Mesothelial cell of epicardium (in vitro differentiated cells): ENCODE data around the gene CRYGB. TPM values are rescaled to one million over a fixed set of nuclear protein-coding genes. Genes with fewer than 3 reads are reported as not detected.
"Not testable (repeated sequence)": the region's sequence is repeated elsewhere in the genome, so short reads cannot be mapped to it uniquely, and the experiment has no call there.

Source experiments
- DNase-seq, 2 experiments: peaks; one replicate each; pipeline ENCODE4 v3.0.0; 2021; ENCODE audit warnings: low spot score in 2 of 2; ENCODE audit not compliant: unreplicated experiment in 2 of 2
- H3K27ac Mint-ChIP-seq: 2 replicates; pipeline ENCODE4 v1.8.0; 2021; ENCODE audit warnings: mixed read lengths
- H3K27me3 Mint-ChIP-seq: 2 replicates; pipeline ENCODE4 v1.8.0; 2021; ENCODE audit warnings: low read depth, mixed read lengths
- H3K36me3 Mint-ChIP-seq: 2 replicates; pipeline ENCODE4 v1.8.0; 2021; ENCODE audit warnings: mixed read lengths
- H3K4me1 Mint-ChIP-seq: 2 replicates; pipeline ENCODE4 v1.8.0; 2021; ENCODE audit warnings: mixed read lengths
- H3K4me3 Mint-ChIP-seq: 2 replicates; pipeline ENCODE4 v1.8.0; 2021; ENCODE audit warnings: mild to moderate bottlenecking, moderate library complexity, mixed read lengths
- H3K9me3 Mint-ChIP-seq: 2 replicates; pipeline ENCODE4 v1.8.0; 2021; ENCODE audit warnings: mixed read lengths
- total RNA-seq: library from RNA; stranded (reverse); gene quantifications from 3 replicates; pipeline ENCODE4 v1.2.1, GENCODE V29; 2021
- TF ChIP-seq, protein P1 (sequence below): fragments of 200-600 bp; sonication (generic); IDR thresholded peaks from one replicate; pipeline ENCODE4 v1.5.0; 2021; ENCODE audit warnings: antibody characterized with exemption; ENCODE audit not compliant: unreplicated experiment

Gene CRYGB
- total RNA-seq, 1 donor from 2014 or later: not detected

DNA sequence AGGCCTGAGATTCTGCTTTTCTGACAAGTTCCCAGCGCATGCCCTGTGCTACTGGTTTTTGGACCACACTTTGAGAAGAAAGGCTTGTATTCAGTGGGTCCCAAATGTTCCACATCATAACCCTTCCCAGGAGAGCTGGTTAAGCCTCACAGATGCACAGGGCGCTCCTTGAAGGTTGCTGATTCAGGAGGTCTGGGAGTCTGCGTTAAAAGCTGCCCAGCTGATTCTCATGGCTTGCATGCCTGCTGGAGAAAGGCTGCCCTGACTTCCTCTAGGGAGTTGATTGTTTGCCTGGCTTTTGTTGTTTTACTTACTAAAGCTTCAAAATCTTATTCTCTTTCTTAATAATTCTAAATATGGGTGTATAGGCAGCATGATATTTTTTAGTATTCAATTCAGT lies 42.3 kb downstream of the CRYGB start:
- H3K27me3 Mint-ChIP-seq: no peaks in the 10 kb centered on the region
- no peaks in the 10 kb centered on the region for H3K36me3 Mint-ChIP-seq
- H3K4me3 Mint-ChIP-seq: no peak overlapping the region
- no peak overlapping the region for H3K27ac Mint-ChIP-seq
- no peaks in the 10 kb centered on the region for H3K9me3 Mint-ChIP-seq
- peaks cover 4% of the 10 kb centered on the region for H3K4me1 Mint-ChIP-seq
- DNase-seq: no peak
- TF ChIP-seq, protein P1, sequence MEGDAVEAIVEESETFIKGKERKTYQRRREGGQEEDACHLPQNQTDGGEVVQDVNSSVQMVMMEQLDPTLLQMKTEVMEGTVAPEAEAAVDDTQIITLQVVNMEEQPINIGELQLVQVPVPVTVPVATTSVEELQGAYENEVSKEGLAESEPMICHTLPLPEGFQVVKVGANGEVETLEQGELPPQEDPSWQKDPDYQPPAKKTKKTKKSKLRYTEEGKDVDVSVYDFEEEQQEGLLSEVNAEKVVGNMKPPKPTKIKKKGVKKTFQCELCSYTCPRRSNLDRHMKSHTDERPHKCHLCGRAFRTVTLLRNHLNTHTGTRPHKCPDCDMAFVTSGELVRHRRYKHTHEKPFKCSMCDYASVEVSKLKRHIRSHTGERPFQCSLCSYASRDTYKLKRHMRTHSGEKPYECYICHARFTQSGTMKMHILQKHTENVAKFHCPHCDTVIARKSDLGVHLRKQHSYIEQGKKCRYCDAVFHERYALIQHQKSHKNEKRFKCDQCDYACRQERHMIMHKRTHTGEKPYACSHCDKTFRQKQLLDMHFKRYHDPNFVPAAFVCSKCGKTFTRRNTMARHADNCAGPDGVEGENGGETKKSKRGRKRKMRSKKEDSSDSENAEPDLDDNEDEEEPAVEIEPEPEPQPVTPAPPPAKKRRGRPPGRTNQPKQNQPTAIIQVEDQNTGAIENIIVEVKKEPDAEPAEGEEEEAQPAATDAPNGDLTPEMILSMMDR: no peak

DNA sequence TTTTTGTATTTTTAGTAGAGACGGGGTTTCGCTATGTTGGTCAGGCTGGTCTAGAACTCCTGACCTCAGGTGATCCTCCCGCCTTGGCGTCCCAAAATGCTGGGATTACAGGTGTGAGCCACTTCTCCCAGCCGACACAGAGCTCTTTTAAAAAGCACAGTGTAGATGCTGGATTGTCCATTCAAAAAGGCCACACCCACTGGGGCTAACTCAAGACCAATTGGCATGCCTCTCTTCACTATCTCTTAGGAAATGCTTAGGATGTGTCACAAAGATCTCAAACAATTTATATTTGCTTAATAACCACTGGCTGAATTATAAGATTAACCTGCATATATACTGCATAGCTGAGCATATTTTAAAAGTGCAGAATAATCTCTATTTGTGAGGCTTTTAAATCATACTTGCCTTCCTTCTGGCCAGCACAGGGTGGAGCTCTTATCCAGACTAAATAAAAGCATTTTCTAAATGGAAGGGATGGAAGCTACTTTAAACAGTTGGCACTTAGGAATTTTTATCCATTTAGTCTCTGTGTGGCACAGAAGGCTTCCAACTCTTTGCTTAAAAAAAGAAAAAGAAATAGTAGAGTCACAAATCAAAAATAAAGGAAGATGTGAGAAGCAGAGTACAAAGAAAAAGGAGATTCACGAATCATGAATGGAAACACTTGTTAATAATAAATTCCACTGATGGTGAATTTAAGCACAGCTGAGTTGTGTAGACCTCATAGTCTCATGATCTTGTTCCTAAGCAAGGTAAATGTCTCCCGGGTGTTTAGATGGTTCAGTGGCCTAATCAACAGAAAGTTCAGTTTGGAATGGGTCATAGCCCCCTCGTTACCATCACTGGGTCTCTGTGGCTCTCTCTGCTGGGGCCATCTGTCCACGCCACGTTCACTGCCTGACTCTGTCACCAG lies 44.0 kb downstream of the CRYGB start:
- no peaks in the 10 kb centered on the region for H3K9me3 Mint-ChIP-seq
- no peak overlapping the region for H3K27ac Mint-ChIP-seq
- H3K27me3 Mint-ChIP-seq: no peaks in the 10 kb centered on the region
- no peaks in the 10 kb centered on the region for H3K36me3 Mint-ChIP-seq
- no peak for DNase-seq
- no peak overlapping the region for H3K4me3 Mint-ChIP-seq
- TF ChIP-seq, protein P1: no peak
- peaks cover 4% of the 10 kb centered on the region for H3K4me1 Mint-ChIP-seq

DNA sequence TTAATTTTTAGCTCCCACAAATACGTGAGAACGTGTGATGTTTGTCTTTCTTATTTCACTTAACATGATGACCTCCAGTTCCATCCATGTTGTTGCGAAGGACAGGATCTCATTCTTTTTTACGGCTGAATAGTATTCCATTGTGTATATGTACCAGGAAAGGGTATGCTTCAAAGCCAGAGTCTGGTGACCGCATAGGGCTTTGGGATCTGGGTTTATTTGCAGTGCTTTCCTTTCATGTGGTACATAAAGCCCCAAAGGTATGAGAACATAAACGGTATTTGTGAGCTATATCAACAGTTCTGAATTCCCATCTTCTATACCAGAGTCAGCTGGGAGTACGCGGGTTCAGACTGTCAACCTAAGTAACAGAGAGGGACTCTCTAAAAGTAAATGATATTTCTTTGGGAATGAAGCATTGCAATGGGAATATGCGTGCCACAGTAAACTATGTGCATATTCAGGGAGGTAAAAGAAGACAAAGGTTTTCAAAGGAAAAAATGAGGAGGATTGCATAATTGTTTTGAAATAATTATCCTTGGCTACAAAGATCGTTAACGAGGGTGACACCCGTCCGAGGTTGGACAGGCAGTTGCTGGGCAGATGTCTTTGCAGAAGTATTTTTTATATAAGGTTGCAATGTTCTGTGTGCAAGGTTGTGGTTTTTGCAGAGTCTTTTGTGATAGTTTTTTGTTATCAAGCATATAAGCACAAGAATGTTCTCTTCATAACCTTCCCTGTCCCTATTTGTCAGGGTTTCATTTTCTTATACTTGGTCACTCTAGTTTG lies 46.1 kb downstream of the CRYGB start:
- TF ChIP-seq, protein P1: no peak
- Mint-ChIP-seq H3K36me3 (no peaks in the 10 kb centered on the region), H3K9me3 (no peaks in the 10 kb centered on the region), H3K4me3 (no peak overlapping the region), H3K4me1 (peaks cover 13% of the 10 kb centered on the region), H3K27ac (no peak overlapping the region), H3K27me3 (no peaks in the 10 kb centered on the region)
- no peak for DNase-seq

DNA sequence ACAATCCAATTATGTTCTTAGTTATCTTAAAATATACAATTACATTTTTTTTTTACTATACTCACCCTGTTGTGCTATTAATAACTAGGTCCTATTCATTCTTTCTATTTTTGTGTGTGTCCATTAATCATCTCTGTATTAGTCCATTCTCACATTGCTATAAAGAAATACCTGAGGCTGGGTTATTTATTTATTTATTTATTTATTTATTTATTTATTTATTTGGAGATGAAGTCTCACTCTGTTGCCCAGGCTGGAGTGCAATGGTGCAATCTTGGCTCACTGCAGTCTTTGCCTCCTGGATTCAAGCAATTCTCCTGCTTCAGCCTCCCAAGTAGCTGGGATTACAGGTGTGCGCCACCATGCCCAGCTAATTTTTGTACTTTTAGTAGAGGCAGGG lies 47.3 kb downstream of the CRYGB start:
- H3K36me3 Mint-ChIP-seq, DNase-seq, H3K27ac Mint-ChIP-seq, H3K9me3 Mint-ChIP-seq, H3K27me3 Mint-ChIP-seq, H3K4me3 Mint-ChIP-seq: not testable (repeated sequence)
- H3K4me1 Mint-ChIP-seq: peaks cover 13% of the 10 kb centered on the region

DNA sequence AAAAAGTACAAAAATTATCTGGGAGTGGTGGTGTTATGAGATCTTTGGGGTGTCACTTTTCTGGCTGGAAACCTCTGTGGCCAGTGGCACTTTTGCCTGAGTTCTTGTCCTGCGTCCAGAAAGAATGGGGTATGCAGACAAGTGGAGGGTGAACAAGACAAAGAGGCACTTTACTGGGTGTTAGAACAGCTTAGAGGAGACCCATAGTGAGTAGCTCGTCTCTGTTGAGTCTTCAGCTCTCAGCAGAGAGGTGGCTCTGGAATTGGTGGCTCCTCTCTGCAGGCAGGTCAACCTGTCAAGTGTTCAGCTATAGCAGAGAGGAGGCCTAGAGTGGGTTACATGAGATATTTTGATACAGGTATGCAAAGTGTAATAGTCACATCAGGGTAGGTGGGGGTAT lies 47.7 kb downstream of the CRYGB start:
- Mint-ChIP-seq H3K4me1 (peaks cover 13% of the 10 kb centered on the region), H3K9me3 (no peaks in the 10 kb centered on the region), H3K36me3 (no peaks in the 10 kb centered on the region), H3K27ac (no peak overlapping the region), H3K4me3 (no peak overlapping the region), H3K27me3 (no peaks in the 10 kb centered on the region)
- TF ChIP-seq, protein P1: no peak
- DNase-seq: no peak

DNA sequence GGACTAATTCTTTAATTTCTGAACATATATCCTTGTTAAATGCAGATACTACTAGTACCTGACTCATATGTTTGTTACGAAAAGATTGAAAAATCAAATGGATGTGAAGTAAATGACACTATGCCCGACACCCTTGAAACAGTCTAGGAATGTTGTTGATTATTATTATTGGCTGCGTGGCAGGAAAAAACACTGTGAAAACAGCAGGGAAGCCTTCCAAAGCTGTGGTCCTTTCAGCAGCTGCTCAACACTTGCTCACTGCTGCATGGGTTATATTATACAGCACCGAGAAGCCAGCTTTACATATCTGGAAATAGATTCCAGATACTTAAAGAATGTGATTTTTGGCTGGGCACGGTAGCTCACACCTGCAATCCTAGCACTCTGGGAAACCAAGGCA lies 48.2 kb downstream of the CRYGB start:
- TF ChIP-seq, protein P1: no peak
- peaks cover 17% of the 10 kb centered on the region for H3K4me1 Mint-ChIP-seq
- H3K4me3 Mint-ChIP-seq: no peak overlapping the region
- H3K27me3 Mint-ChIP-seq: no peaks in the 10 kb centered on the region
- no peak for DNase-seq
- no peaks in the 10 kb centered on the region for H3K36me3 Mint-ChIP-seq
- H3K9me3 Mint-ChIP-seq: no peaks in the 10 kb centered on the region
- no peak overlapping the region for H3K27ac Mint-ChIP-seq
